HG02981 (cell line): ENCODE results near the gene SLC2A6.

Experiments
- ATAC-seq: cut with Tn5 transposase; IDR thresholded peaks from one replicate; pipeline ENCODE4 v1.9.1; 2021; ENCODE audit warnings: mild to moderate bottlenecking, moderate library complexity; ENCODE audit not compliant: unreplicated experiment

The SLC2A6 gene

GRCh38 chr9:133496861-133497842, 18.3 kb upstream of the SLC2A6 start:
- no peak for ATAC-seq

GRCh38 chr9:133495327-133496293, 16.7 kb upstream of the SLC2A6 start:
- ATAC-seq, result no peak

GRCh38 chr9:133494636-133495326, 15.9 kb upstream of the SLC2A6 start:
- no peak for ATAC-seq

- ATAC-seq, result no peak
These were observed 15.1 kb upstream of the SLC2A6 start for GRCh38 chr9:133493845-133494540.

- ATAC-seq, result no peak
These were observed 14.5 kb upstream of the SLC2A6 start for GRCh38 chr9:133493428-133493827.

GRCh38 chr9:133492061-133493021, 13.4 kb upstream of the SLC2A6 start:
- ATAC-seq, result no peak

- ATAC-seq, result no peak
These were observed 12.7 kb upstream of the SLC2A6 start for GRCh38 chr9:133491656-133491925.

- no peak for ATAC-seq
These were observed 12.2 kb upstream of the SLC2A6 start for GRCh38 chr9:133490865-133491655.

GRCh38 chr9:133490201-133490681, 11.3 kb upstream of the SLC2A6 start:
- ATAC-seq, result no peak

GRCh38 chr9:133489253-133490190, 10.6 kb upstream of the SLC2A6 start:
- ATAC-seq, result no peak

- no peak for ATAC-seq
These were observed 9.9 kb upstream of the SLC2A6 start for GRCh38 chr9:133488686-133489252.

GRCh38 chr9:133487331-133487725, 8.4 kb upstream of the SLC2A6 start:
- no peak for ATAC-seq

GRCh38 chr9:133485531-133486260, 6.8 kb upstream of the SLC2A6 start:
- ATAC-seq, result peak; percentile 26

GRCh38 chr9:133484671-133485437, 6.0 kb upstream of the SLC2A6 start:
- no peak for ATAC-seq

- ATAC-seq, result no peak
These were observed 4.7 kb upstream of the SLC2A6 start for GRCh38 chr9:133483611-133484010.
